GM12874 (cell line): Measurements from ENCODE around the gene NTF4.

Experiments
- CTCF ChIP-seq: IDR thresholded peaks from 2 replicates; pipeline ENCODE4 v1.5.1; 2011; ENCODE audit warnings: low read depth, mild to moderate bottlenecking, control low read depth, low read length, moderate library complexity; ENCODE audit not compliant: insufficient read depth

NTF4 gene

GRCh38 chr19:49085020-49085867 is 20.6 kb upstream of the NTF4 start, which contains the start of gene SNRNP70:
Gene SNRNP70, plus strand, starts transcription at chr19:49085451. Its CDS starts 964 bp downstream, at chr19:49086415.
- TF ChIP-seq CTCF, result no peak

GRCh38 chr19:49084206-49085019 is 19.8 kb upstream of the NTF4 start:
- no peak for TF ChIP-seq CTCF

- TF ChIP-seq CTCF, result no peak
These were observed 16.7 kb upstream of the NTF4 start for GRCh38 chr19:49081273-49081672.

GRCh38 chr19:49080392-49080791 is 15.8 kb upstream of the NTF4 start:
- TF ChIP-seq CTCF, result no peak

GRCh38 chr19:49074869-49075268 is 10.3 kb upstream of the NTF4 start:
- peak; percentile 60 for TF ChIP-seq CTCF

- peak; percentile 28; the same call in 1 of the 2 replicates for TF ChIP-seq CTCF
These were observed 9.1 kb upstream of the NTF4 start for GRCh38 chr19:49073514-49074378.
